Fibroblast of lung (primary cell): ENCODE results near the gene AKAP6. TPM values are rescaled to one million over a fixed set of nuclear protein-coding genes. Genes with fewer than 3 reads are reported as not detected.

Experiments used
- DNase-seq, 2 donors: peaks; one replicate each; pipeline versions ENCODE4 v3.0.0 to v3.0.0-alpha.2; 2010; ENCODE audit warnings: low read depth in 2 of 2
- H2AFZ ChIP-seq: 2 replicates; pipeline ENCODE4 v1.5.1; 2012; ENCODE audit warnings: low read length, control low read depth, inconsistent platforms
- H3K27ac ChIP-seq: 2 replicates; pipeline ENCODE4 v1.5.1; 2011; ENCODE audit warnings: low read length, control low read depth; ENCODE audit not compliant: insufficient read depth
- H3K27me3 ChIP-seq: 2 replicates; pipeline ENCODE4 v1.5.1; 2011; ENCODE audit warnings: mild to moderate bottlenecking, low read length; ENCODE audit not compliant: control insufficient read depth, insufficient read depth
- H3K36me3 ChIP-seq: 2 replicates; pipeline ENCODE4 v1.5.1; 2011; ENCODE audit warnings: low read length; ENCODE audit not compliant: control insufficient read depth, insufficient read depth
- H3K4me1 ChIP-seq: 2 replicates; pipeline ENCODE4 v1.5.1; 2011; ENCODE audit warnings: low read length; ENCODE audit not compliant: control insufficient read depth, insufficient read depth; ENCODE audit errors: extremely low read depth
- H3K4me2 ChIP-seq: 2 replicates; pipeline ENCODE4 v1.5.1; 2011; ENCODE audit warnings: low read length, control low read depth; ENCODE audit not compliant: insufficient read depth; ENCODE audit errors: extremely low read depth
- H3K4me3 ChIP-seq, 4 experiments: fragments of 200-600 bp in 1 of 4; sonication (generic) in 1 of 4; replicated peaks in 1 of 4; 2 replicates each; pipeline ENCODE4 v1.5.1; 2011 to 2016; ENCODE audit warnings: low read length in 4 of 4, low read depth in 3 of 4, mild to moderate bottlenecking in 3 of 4, control low read depth in 2 of 4, inconsistent platforms in 1 of 4, mixed read lengths in 1 of 4; ENCODE audit not compliant: insufficient read depth in 1 of 4; ENCODE audit errors: control extremely low read depth in 1 of 4
- H3K79me2 ChIP-seq: 2 replicates; pipeline ENCODE4 v1.5.1; 2012; ENCODE audit warnings: mild to moderate bottlenecking, low read length, inconsistent platforms; ENCODE audit not compliant: control insufficient read depth, insufficient read depth
- H3K9ac ChIP-seq: 2 replicates; pipeline ENCODE4 v1.5.1; 2011; ENCODE audit warnings: mild to moderate bottlenecking, low read length, control low read depth; ENCODE audit not compliant: insufficient read depth
- H3K9me3 ChIP-seq: 2 replicates; pipeline ENCODE4 v1.5.1; 2012; ENCODE audit warnings: low read depth, low read length; ENCODE audit not compliant: control insufficient read depth, insufficient read depth
- H4K20me1 ChIP-seq: 2 replicates; pipeline ENCODE4 v1.5.1; 2011; ENCODE audit warnings: low read length; ENCODE audit not compliant: control insufficient read depth, insufficient read depth; ENCODE audit errors: extremely low read depth
- EZH2 ChIP-seq: IDR thresholded peaks from 2 replicates; pipeline ENCODE4 v1.5.1; 2012; ENCODE audit warnings: low read length, control low read depth, mild to moderate bottlenecking; ENCODE audit errors: missing control alignments
- polyA plus RNA-seq, 2 donors: library from polyadenylated mRNA; depleted of rRNA in 1 of 2; stranded (reverse) in 1 of 2; unstranded in 1 of 2; fragments of >200 nt; gene quantifications; 2 replicates each; pipeline ENCODE4 v1.2.1, GENCODE V29; 2011 to 2012; ENCODE audit warnings: missing spikeins in 1 of 2
- total RNA-seq: library from RNA; depleted of rRNA; stranded (reverse); fragments of >200 nt; gene quantifications from 2 replicates; pipeline ENCODE4 v1.2.1, GENCODE V29; 2014
- TF ChIP-seq, protein P1 (sequence below), 2 donors: IDR thresholded peaks in 1 of 2; conservative IDR thresholded peaks in 1 of 2; 1 replicate in 1 of 2; 2 replicates in 1 of 2; pipeline ENCODE4 v1.5.1; 2011 to 2012; ENCODE audit warnings: low read length in 2 of 2, control low read depth in 1 of 2, inconsistent platforms in 1 of 2, low read depth in 1 of 2, mild to moderate bottlenecking in 1 of 2

The AKAP6 gene
- total and polyA plus RNA-seq, 2 donors (not counting 1 experiment from before 2014, with no cell fraction given) = 3.3 to 10.9 TPM

DNA sequence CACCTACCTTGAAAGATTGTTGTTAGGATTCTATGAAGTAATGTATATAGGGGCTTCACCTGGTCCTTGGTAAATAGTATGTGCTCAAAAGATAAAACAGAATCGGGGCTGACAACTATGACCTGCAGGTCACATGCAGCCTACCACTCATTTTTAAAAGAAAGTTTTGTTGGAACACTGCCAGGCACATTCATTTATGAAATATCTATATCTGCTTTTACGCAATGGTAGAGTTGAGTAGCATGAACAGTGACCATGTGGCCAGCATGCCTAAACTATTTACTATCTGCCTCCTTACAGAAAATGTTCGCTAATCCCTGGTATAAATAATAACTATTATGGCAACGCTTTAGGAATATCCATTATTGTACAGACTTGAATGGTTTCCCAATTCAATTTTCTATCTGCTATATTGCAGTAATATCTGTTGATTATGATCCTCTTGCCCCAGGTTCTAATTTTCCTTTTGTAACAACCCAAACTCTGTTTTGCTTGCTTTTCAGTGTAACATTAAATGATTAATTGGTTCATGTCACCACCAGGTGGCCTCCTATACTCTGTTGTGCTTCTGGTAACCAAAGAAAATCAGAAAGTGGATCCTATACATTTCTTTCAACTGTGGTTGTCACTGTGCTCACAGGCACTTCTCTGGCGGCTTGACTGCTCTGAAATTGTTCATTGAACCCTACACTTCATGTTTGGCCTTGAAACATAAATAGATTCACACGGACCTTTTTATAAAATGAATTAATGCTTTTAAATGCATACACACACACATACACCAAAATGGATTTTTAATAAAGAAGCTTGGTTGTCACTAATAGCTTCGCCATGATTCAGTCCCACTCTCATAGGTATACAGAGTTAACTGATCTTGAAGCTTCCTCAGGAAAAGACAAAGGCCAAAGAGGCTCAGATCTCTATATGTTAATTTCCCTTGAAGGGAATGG, 381.9 kb downstream of the AKAP6 start:
- Histone ChIP-seq H3K4me1 (peaks cover 6% of the 10 kb centered on the region), H3K9ac (no peak overlapping the region), H3K79me2 (no peaks in the 10 kb centered on the region), H3K27me3 (no peaks in the 10 kb centered on the region), H3K4me3 (peak overlapping the region; percentile 14 to 52 (median 24)), H3K9me3 (no peaks in the 10 kb centered on the region), H3K27ac (no peak overlapping the region), H4K20me1 (no peaks in the 10 kb centered on the region), H3K36me3 (no peaks in the 10 kb centered on the region), H3K4me2 (peak overlapping the region; percentile 44), H2AFZ (peak overlapping the region; percentile 54)
- TF ChIP-seq, protein P1, sequence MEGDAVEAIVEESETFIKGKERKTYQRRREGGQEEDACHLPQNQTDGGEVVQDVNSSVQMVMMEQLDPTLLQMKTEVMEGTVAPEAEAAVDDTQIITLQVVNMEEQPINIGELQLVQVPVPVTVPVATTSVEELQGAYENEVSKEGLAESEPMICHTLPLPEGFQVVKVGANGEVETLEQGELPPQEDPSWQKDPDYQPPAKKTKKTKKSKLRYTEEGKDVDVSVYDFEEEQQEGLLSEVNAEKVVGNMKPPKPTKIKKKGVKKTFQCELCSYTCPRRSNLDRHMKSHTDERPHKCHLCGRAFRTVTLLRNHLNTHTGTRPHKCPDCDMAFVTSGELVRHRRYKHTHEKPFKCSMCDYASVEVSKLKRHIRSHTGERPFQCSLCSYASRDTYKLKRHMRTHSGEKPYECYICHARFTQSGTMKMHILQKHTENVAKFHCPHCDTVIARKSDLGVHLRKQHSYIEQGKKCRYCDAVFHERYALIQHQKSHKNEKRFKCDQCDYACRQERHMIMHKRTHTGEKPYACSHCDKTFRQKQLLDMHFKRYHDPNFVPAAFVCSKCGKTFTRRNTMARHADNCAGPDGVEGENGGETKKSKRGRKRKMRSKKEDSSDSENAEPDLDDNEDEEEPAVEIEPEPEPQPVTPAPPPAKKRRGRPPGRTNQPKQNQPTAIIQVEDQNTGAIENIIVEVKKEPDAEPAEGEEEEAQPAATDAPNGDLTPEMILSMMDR (conservative IDR thresholded peaks at IDR 0.05 in 1 of 2, IDR thresholded peaks at IDR 0.05 in 1 of 2; ENCODE audit: low read depth in 1 of 2, low read length in 2 of 2) = peak in 1 of 2 donors; percentile 31
- TF ChIP-seq EZH2 = no peak
- DNase-seq = peak; percentile 47 to 75

DNA sequence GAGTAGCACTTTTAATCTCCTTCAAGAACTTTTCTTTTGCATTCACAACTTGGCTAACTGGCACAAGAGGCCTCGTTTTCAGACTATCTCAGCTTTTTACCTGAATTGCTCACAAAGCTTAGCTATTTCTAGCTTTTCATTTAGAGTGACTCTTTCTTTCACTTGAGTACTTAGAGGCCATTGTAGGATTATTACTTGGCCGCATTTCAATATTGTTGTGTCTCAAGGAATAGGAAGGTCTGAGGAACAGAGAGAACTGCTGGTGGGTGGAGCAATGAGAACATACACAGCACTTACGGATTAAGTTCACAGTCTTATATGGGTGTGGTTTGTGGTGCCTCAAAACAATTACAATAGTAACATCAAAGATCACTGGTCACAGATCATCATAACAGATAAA, 384.8 kb downstream of the AKAP6 start:
- H4K20me1 ChIP-seq = no peaks in the 10 kb centered on the region

DNA sequence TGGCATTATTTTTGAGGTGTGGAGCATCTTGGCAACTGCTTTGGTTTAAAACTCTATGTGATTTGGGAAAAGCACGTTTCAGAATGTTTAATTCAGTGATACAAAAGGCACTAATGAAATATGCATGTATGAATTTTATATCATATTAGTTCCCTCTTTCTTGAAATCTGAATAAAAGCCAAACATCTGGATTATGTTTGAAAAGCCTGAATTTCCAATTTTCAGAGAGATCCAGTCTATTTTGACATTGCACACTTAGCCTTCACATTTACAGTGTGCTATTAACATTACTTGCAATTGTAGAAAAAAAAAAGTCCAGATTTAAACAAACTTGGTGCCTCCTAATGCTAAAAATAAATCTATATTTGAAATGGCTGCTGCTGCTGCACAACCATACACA, 390.5 kb downstream of the AKAP6 start:
- no peak overlapping the region for H3K4me3 ChIP-seq

More for the DNA sequence above, 384.8 kb downstream of the AKAP6 start:
- no peaks in the 10 kb centered on the region for H3K9me3 ChIP-seq
- no peak overlapping the region for H2AFZ ChIP-seq
- H3K27me3 ChIP-seq = no peaks in the 10 kb centered on the region
- H3K4me1 ChIP-seq = peaks cover 3% of the 10 kb centered on the region
- no peak overlapping the region for H3K4me3 ChIP-seq
- H3K9ac ChIP-seq = no peak overlapping the region
- no peak for TF ChIP-seq EZH2
- TF ChIP-seq, protein P1 (conservative IDR thresholded peaks at IDR 0.05 in 1 of 2, IDR thresholded peaks at IDR 0.05 in 1 of 2; ENCODE audit: low read depth in 1 of 2, low read length in 2 of 2) = no peak
- no peaks in the 10 kb centered on the region for H3K36me3 ChIP-seq
- H3K79me2 ChIP-seq = no peaks in the 10 kb centered on the region
- DNase-seq = no peak
- H3K4me2 ChIP-seq = no peak overlapping the region
- H3K27ac ChIP-seq = no peak overlapping the region

More for the DNA sequence above, 390.5 kb downstream of the AKAP6 start:
- no peak overlapping the region for H3K9ac ChIP-seq
- H3K4me1 ChIP-seq = no peaks in the 10 kb centered on the region
- no peak overlapping the region for H2AFZ ChIP-seq
- no peak overlapping the region for H3K27ac ChIP-seq
- H3K27me3 ChIP-seq = no peaks in the 10 kb centered on the region
- no peaks in the 10 kb centered on the region for H3K79me2 ChIP-seq
- H3K36me3 ChIP-seq = no peaks in the 10 kb centered on the region
- no peak overlapping the region for H3K4me2 ChIP-seq
- H3K9me3 ChIP-seq = no peaks in the 10 kb centered on the region
- no peaks in the 10 kb centered on the region for H4K20me1 ChIP-seq
- TF ChIP-seq EZH2 = no peak
- TF ChIP-seq, protein P1 (conservative IDR thresholded peaks at IDR 0.05 in 1 of 2, IDR thresholded peaks at IDR 0.05 in 1 of 2; ENCODE audit: low read depth in 1 of 2, low read length in 2 of 2) = no peak
- no peak for DNase-seq
